ENCODE measurements around the gene MYO18A.

The MYO18A gene

GRCh38 chr17:29215174-29215573 lies 35.0 kb upstream of the MYO18A start:
- TF ChIP-seq ZNF169 (tag by site-specific recombination; IDR thresholded peaks at IDR 0.05) (no peak), BCL11A (tag by site-specific recombination; IDR thresholded peaks at IDR 0.05; ENCODE audit: low read depth) (no peak), GLI4 (tag by site-specific recombination; IDR thresholded peaks at IDR 0.05) (no peak), HOXD13 (CRISPR knock-in tag; IDR thresholded peaks at IDR 0.05; ENCODE audit: borderline replicate concordance) (no peak), ZNF654 (tag by site-specific recombination; IDR thresholded peaks at IDR 0.05; ENCODE audit: low read depth) (no peak), ZNF350 (tag by site-specific recombination; IDR thresholded peaks at IDR 0.05) (no peak), ZNF132 (tag by site-specific recombination; IDR thresholded peaks at IDR 0.05; ENCODE audit: borderline replicate concordance) (no peak), ZNF280C (tag by site-specific recombination; IDR thresholded peaks at IDR 0.05) (no peak), ZFP41 (tag by site-specific recombination; IDR thresholded peaks at IDR 0.05; ENCODE audit: borderline replicate concordance) (no peak), ZNF596 (tag by site-specific recombination; IDR thresholded peaks at IDR 0.05) (no peak)
- H3K4me3 ChIP-seq (ENCODE audit: low read depth, low read length), result no peak overlapping the region
- ChIA-PET CTCF (interaction anchor here (0.5 to 12.0 kb wide), 8 partner anchors 10 to 250 kb away, joined by 3 to 235 read pairs (median 5); no protein-coding TSS in a partner anchor), POLR2A (no interaction called here)
- H3K9me3 ChIP-seq (ENCODE audit: control insufficient read depth, insufficient read depth, low read depth, low read length), result no peaks in the 10 kb centered on the region
- no peaks in the 10 kb centered on the region for H3K36me3 ChIP-seq (ENCODE audit: control insufficient read depth in 2 of 2, insufficient read depth in 1 of 2, low read length in 2 of 2)
- no peaks in the 10 kb centered on the region for H3K4me1 ChIP-seq (ENCODE audit: control insufficient read depth, insufficient read depth, low read length)
- H3K27ac ChIP-seq (ENCODE audit: extremely low read depth, low read depth, low read length), result no peak overlapping the region

- H3K27ac ChIP-seq (ENCODE audit: extremely low read depth, low read depth, low read length), result no peak overlapping the region
- no peak overlapping the region for H3K4me3 ChIP-seq (ENCODE audit: low read depth, low read length)
- POLR2A ChIA-PET, result no interaction called here
- CTCF ChIA-PET, result interaction anchor here (0.5 to 12.0 kb wide), 7 partner anchors 11 to 249 kb away, joined by 3 to 235 read pairs (median 6); no protein-coding TSS in a partner anchor
- TF ChIP-seq ZNF580 (tag by site-specific recombination; IDR thresholded peaks at IDR 0.05) (no peak), SCRT2 (tag by site-specific recombination; IDR thresholded peaks at IDR 0.05) (peak; percentile 85), ZNF768 (tag by site-specific recombination; IDR thresholded peaks at IDR 0.05) (peak; percentile 59; the same call in 1 of the 2 replicates), ZNF280D (tag by site-specific recombination; IDR thresholded peaks at IDR 0.05) (no peak), ZNF777 (tag by site-specific recombination; IDR thresholded peaks at IDR 0.05; ENCODE audit: borderline replicate concordance) (no peak), BCL11A (tag by site-specific recombination; IDR thresholded peaks at IDR 0.05; ENCODE audit: low read depth) (no peak), SCRT1 (tag by site-specific recombination; IDR thresholded peaks at IDR 0.05; ENCODE audit: borderline replicate concordance) (peak; percentile 41; the same call in 1 of the 2 replicates)
- H3K9me3 ChIP-seq (ENCODE audit: control insufficient read depth, insufficient read depth, low read depth, low read length), result no peaks in the 10 kb centered on the region
- H3K4me1 ChIP-seq (ENCODE audit: control insufficient read depth, insufficient read depth, low read length), result no peaks in the 10 kb centered on the region
- no peaks in the 10 kb centered on the region for H3K36me3 ChIP-seq (ENCODE audit: control insufficient read depth in 2 of 2, insufficient read depth in 1 of 2, low read length in 2 of 2)
Measured at GRCh38 chr17:29214215-29215146, 34.3 kb upstream of the MYO18A start.

Data from HEK293 (cell line).